Measurements from ENCODE around the gene SLC17A1. TPM values are rescaled to one million over a fixed set of nuclear protein-coding genes. Genes with fewer than 3 reads are reported as not detected.

Gene SLC17A1
- total and polyA plus RNA-seq, 5 donors from 2014 or later: not detected

GRCh38 chr6:25829375-25829774, 2.5 kb downstream of the SLC17A1 start:
- H3K4me3 Mint-ChIP-seq: no peak overlapping the region

DNA sequence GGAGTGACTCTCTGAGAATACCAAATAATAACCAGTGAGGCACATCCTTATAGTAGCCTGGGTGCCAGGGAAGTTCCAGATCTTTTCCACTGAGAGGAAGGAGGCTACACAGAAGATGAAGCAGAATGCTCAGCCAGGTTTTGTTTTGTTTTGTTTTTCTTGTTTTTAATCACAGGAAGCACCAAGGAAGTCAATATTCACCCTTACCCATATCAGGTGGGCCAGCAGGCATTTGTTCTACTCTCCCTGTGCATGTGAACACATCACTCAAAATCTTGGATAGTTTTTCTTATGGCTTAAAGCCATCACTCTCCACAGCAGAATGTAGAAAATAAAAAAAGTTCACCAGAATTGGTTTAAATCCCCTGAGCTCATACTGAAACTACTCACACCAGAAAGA, 10.5 kb downstream of the SLC17A1 start:
- H3K36me3 ChIP-seq (ENCODE audit: control insufficient read depth, insufficient read depth, low read length): no peaks in the 10 kb centered on the region
- H3K27ac Mint-ChIP-seq: no peak overlapping the region
- H3K9me3 Mint-ChIP-seq: peaks cover 0 to 13% (median 2%) of the 10 kb centered on the region in 7 donors
- H3K27me3 Mint-ChIP-seq: peaks cover 34% of the 10 kb centered on the region
- no peaks in the 10 kb centered on the region for H3K4me1 ChIP-seq (ENCODE audit: control insufficient read depth, insufficient read depth, low read length, poor library complexity, severe bottlenecking)
- H3K27me3 ChIP-seq (ENCODE audit: control insufficient read depth, insufficient read depth, low read length): peaks cover 16% of the 10 kb centered on the region
- H3K27ac ChIP-seq (ENCODE audit: insufficient read depth, low read length, poor library complexity, severe bottlenecking): no peak overlapping the region
- no peaks in the 10 kb centered on the region for H3K4me1 Mint-ChIP-seq
- H3K4me3 Mint-ChIP-seq: no peak overlapping the region
- no peaks in the 10 kb centered on the region for H3K9me3 ChIP-seq (ENCODE audit: control insufficient read depth in 2 of 2, low read length in 2 of 2)
- H3K36me3 Mint-ChIP-seq: no peaks in the 10 kb centered on the region
- DNase-seq: no peak
- ATAC-seq (ENCODE audit: low read depth in 2 of 2): no peak
- no peak overlapping the region for H3K4me3 ChIP-seq (ENCODE audit: low read depth, low read length)

More at GRCh38 chr6:25829375-25829774, 2.5 kb downstream of the SLC17A1 start:
- H3K27ac ChIP-seq (ENCODE audit: insufficient read depth, low read length, poor library complexity, severe bottlenecking): no peak overlapping the region
- DNase-seq (no peak), ATAC-seq (ENCODE audit: low read depth in 2 of 2) (no peak)
- Mint-ChIP-seq H3K4me1 (no peaks in the 10 kb centered on the region), H3K9me3 (peaks cover 0 to 13% (median 6%) of the 10 kb centered on the region in 7 donors), H3K36me3 (no peaks in the 10 kb centered on the region), H3K27ac (no peak overlapping the region), H3K27me3 (peaks cover 40% of the 10 kb centered on the region)
- no peak overlapping the region for H3K4me3 ChIP-seq (ENCODE audit: low read depth, low read length)
- H3K9me3 ChIP-seq (ENCODE audit: control insufficient read depth in 2 of 2, low read length in 2 of 2): no peaks in the 10 kb centered on the region
- H3K36me3 ChIP-seq (ENCODE audit: control insufficient read depth, insufficient read depth, low read length): no peaks in the 10 kb centered on the region
- H3K27me3 ChIP-seq (ENCODE audit: control insufficient read depth, insufficient read depth, low read length): peaks cover 39% of the 10 kb centered on the region
- H3K4me1 ChIP-seq (ENCODE audit: control insufficient read depth, insufficient read depth, low read length, poor library complexity, severe bottlenecking): no peaks in the 10 kb centered on the region

- H3K4me1 Mint-ChIP-seq: no peaks in the 10 kb centered on the region
- no peak overlapping the region for H3K4me3 ChIP-seq (ENCODE audit: low read depth, low read length)
- no peaks in the 10 kb centered on the region for H3K36me3 Mint-ChIP-seq
- no peak overlapping the region for H3K27ac Mint-ChIP-seq
- H3K36me3 ChIP-seq (ENCODE audit: control insufficient read depth, insufficient read depth, low read length): no peaks in the 10 kb centered on the region
- no peaks in the 10 kb centered on the region for H3K9me3 ChIP-seq (ENCODE audit: control insufficient read depth in 2 of 2, low read length in 2 of 2)
- H3K4me1 ChIP-seq (ENCODE audit: control insufficient read depth, insufficient read depth, low read length, poor library complexity, severe bottlenecking): no peaks in the 10 kb centered on the region
- H3K9me3 Mint-ChIP-seq: peaks cover 0 to 3% (median 1%) of the 10 kb centered on the region in 7 donors
- ATAC-seq (ENCODE audit: low read depth in 2 of 2) (no peak), DNase-seq (no peak)
- H3K27me3 ChIP-seq (ENCODE audit: control insufficient read depth, insufficient read depth, low read length): no peaks in the 10 kb centered on the region
- no peak overlapping the region for H3K4me3 Mint-ChIP-seq
- H3K27ac ChIP-seq (ENCODE audit: insufficient read depth, low read length, poor library complexity, severe bottlenecking): no peak overlapping the region
- H3K27me3 Mint-ChIP-seq: peaks cover 27% of the 10 kb centered on the region
These were observed 15.6 kb downstream of the SLC17A1 start for GRCh38 chr6:25816252-25816651.

DNA sequence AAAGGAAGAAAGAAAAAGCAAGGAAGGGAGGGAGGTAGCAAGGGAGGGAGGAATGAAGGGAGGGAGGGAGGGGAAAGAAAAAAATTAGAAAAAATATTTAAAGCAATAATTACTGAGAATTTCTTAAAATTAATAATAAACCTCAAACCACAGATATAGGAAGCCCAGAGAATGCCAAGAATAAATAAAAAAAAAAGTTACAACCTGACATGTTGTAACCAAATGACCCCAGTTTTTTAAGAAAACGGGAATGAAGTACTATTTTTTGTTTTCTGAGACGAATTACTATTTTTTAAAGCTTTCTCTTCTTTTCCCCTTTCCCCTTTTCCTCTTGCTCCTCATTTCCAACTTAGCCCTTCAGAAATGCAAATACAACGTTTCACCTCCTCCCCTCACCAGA, 16.7 kb downstream of the SLC17A1 start:
- Mint-ChIP-seq H3K4me1 (no peaks in the 10 kb centered on the region), H3K27me3 (peaks cover 27% of the 10 kb centered on the region), H3K9me3 (peaks cover 0 to 3% (median 1%) of the 10 kb centered on the region in 7 donors), H3K4me3 (no peak overlapping the region), H3K27ac (no peak overlapping the region), H3K36me3 (no peaks in the 10 kb centered on the region)
- Histone ChIP-seq H3K9me3 (ENCODE audit: control insufficient read depth in 2 of 2, low read length in 2 of 2) (no peaks in the 10 kb centered on the region), H3K36me3 (ENCODE audit: control insufficient read depth, insufficient read depth, low read length) (no peaks in the 10 kb centered on the region), H3K4me1 (ENCODE audit: control insufficient read depth, insufficient read depth, low read length, poor library complexity, severe bottlenecking) (no peaks in the 10 kb centered on the region), H3K4me3 (ENCODE audit: low read depth, low read length) (no peak overlapping the region), H3K27ac (ENCODE audit: insufficient read depth, low read length, poor library complexity, severe bottlenecking) (no peak overlapping the region), H3K27me3 (ENCODE audit: control insufficient read depth, insufficient read depth, low read length) (peaks cover 4% of the 10 kb centered on the region)
- ATAC-seq (ENCODE audit: low read depth in 2 of 2): no peak
- DNase-seq: no peak

- H3K9me3 ChIP-seq (ENCODE audit: control insufficient read depth in 2 of 2, low read length in 2 of 2): peaks cover 0 to 3% of the 10 kb centered on the region in 2 experiments
- H3K27ac Mint-ChIP-seq: no peak overlapping the region
- peaks cover 28% of the 10 kb centered on the region for H3K27me3 Mint-ChIP-seq
- no peaks in the 10 kb centered on the region for H3K4me1 ChIP-seq (ENCODE audit: control insufficient read depth, insufficient read depth, low read length, poor library complexity, severe bottlenecking)
- no peaks in the 10 kb centered on the region for H3K36me3 Mint-ChIP-seq
- H3K27me3 ChIP-seq (ENCODE audit: control insufficient read depth, insufficient read depth, low read length): peaks cover 33% of the 10 kb centered on the region
- ATAC-seq (ENCODE audit: low read depth in 2 of 2): no peak
- DNase-seq: no peak
- H3K36me3 ChIP-seq (ENCODE audit: control insufficient read depth, insufficient read depth, low read length): no peaks in the 10 kb centered on the region
- peaks cover 0 to 3% (median 0%) of the 10 kb centered on the region in 7 donors for H3K9me3 Mint-ChIP-seq
- no peak overlapping the region for H3K27ac ChIP-seq (ENCODE audit: insufficient read depth, low read length, poor library complexity, severe bottlenecking)
- no peak overlapping the region for H3K4me3 Mint-ChIP-seq
- H3K4me3 ChIP-seq (ENCODE audit: low read depth, low read length): no peak overlapping the region
- H3K4me1 Mint-ChIP-seq: no peaks in the 10 kb centered on the region
These were observed 27.0 kb downstream of the SLC17A1 start for GRCh38 chr6:25804804-25805203.

DNA sequence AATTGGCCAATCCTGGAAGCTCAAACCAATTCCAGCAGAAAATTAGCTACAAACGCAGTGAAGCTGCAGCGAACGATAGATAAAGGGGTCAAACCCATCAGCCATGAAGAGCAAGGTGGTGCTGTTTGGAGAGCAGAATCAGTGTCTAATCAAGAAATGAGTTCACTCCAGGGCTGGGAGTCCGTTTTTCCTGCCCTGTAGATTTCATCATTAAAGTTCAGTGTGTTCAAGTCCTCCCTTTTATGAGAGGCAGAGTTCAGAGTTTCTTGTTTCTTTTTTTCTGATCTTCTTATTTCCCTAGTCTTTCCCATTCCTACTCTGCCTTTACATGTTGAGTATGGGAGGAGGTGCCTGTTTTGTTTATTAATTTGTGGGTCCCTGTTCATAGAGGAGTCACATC, 30.4 kb downstream of the SLC17A1 start:
- H3K4me1 Mint-ChIP-seq: no peaks in the 10 kb centered on the region
- no peaks in the 10 kb centered on the region for H3K36me3 ChIP-seq (ENCODE audit: control insufficient read depth, insufficient read depth, low read length)
- no peaks in the 10 kb centered on the region for H3K4me1 ChIP-seq (ENCODE audit: control insufficient read depth, insufficient read depth, low read length, poor library complexity, severe bottlenecking)
- H3K4me3 Mint-ChIP-seq: no peak overlapping the region
- peaks cover 0 to 3% of the 10 kb centered on the region in 2 experiments for H3K9me3 ChIP-seq (ENCODE audit: control insufficient read depth in 2 of 2, low read length in 2 of 2)
- peaks cover 33% of the 10 kb centered on the region for H3K27me3 Mint-ChIP-seq
- no peak overlapping the region for H3K27ac Mint-ChIP-seq
- no peaks in the 10 kb centered on the region for H3K36me3 Mint-ChIP-seq
- peaks cover 0 to 1% (median 0%) of the 10 kb centered on the region in 7 donors for H3K9me3 Mint-ChIP-seq
- H3K27ac ChIP-seq (ENCODE audit: insufficient read depth, low read length, poor library complexity, severe bottlenecking): no peak overlapping the region
- no peak for DNase-seq
- peaks cover 26% of the 10 kb centered on the region for H3K27me3 ChIP-seq (ENCODE audit: control insufficient read depth, insufficient read depth, low read length)
- no peak for ATAC-seq (ENCODE audit: low read depth in 2 of 2)
- H3K4me3 ChIP-seq (ENCODE audit: low read depth, low read length): no peak overlapping the region

- peaks cover 31% of the 10 kb centered on the region for H3K27me3 Mint-ChIP-seq
- no peak for DNase-seq
- no peaks in the 10 kb centered on the region for H3K36me3 Mint-ChIP-seq
- no peaks in the 10 kb centered on the region for H3K4me1 Mint-ChIP-seq
- ATAC-seq (ENCODE audit: low read depth in 2 of 2): no peak
- Histone ChIP-seq H3K9me3 (ENCODE audit: control insufficient read depth in 2 of 2, low read length in 2 of 2) (no peaks in the 10 kb centered on the region), H3K4me1 (ENCODE audit: control insufficient read depth, insufficient read depth, low read length, poor library complexity, severe bottlenecking) (no peaks in the 10 kb centered on the region), H3K27ac (ENCODE audit: insufficient read depth, low read length, poor library complexity, severe bottlenecking) (no peak overlapping the region), H3K27me3 (ENCODE audit: control insufficient read depth, insufficient read depth, low read length) (peaks cover under 1% of the 10 kb centered on the region), H3K4me3 (ENCODE audit: low read depth, low read length) (no peak overlapping the region), H3K36me3 (ENCODE audit: control insufficient read depth, insufficient read depth, low read length) (no peaks in the 10 kb centered on the region)
- H3K27ac Mint-ChIP-seq: no peak overlapping the region
- no peak overlapping the region for H3K4me3 Mint-ChIP-seq
- H3K9me3 Mint-ChIP-seq: no peaks in the 10 kb centered on the region
These were observed 37.1 kb downstream of the SLC17A1 start for GRCh38 chr6:25794784-25795183.

GRCh38 chr6:25793970-25794369, 37.9 kb downstream of the SLC17A1 start:
- H3K27ac ChIP-seq (ENCODE audit: insufficient read depth, low read length, poor library complexity, severe bottlenecking): no peak overlapping the region
- peaks cover 33% of the 10 kb centered on the region for H3K27me3 Mint-ChIP-seq
- no peaks in the 10 kb centered on the region for H3K9me3 Mint-ChIP-seq
- no peaks in the 10 kb centered on the region for H3K4me1 ChIP-seq (ENCODE audit: control insufficient read depth, insufficient read depth, low read length, poor library complexity, severe bottlenecking)
- H3K4me3 ChIP-seq (ENCODE audit: low read depth, low read length): no peak overlapping the region
- H3K36me3 ChIP-seq (ENCODE audit: control insufficient read depth, insufficient read depth, low read length): no peaks in the 10 kb centered on the region
- H3K4me1 Mint-ChIP-seq: no peaks in the 10 kb centered on the region
- ATAC-seq (ENCODE audit: low read depth in 2 of 2) (no peak), DNase-seq (no peak)
- no peaks in the 10 kb centered on the region for H3K36me3 Mint-ChIP-seq
- no peaks in the 10 kb centered on the region for H3K9me3 ChIP-seq (ENCODE audit: control insufficient read depth in 2 of 2, low read length in 2 of 2)
- H3K27me3 ChIP-seq (ENCODE audit: control insufficient read depth, insufficient read depth, low read length): peaks cover 2% of the 10 kb centered on the region
- no peak overlapping the region for H3K4me3 Mint-ChIP-seq
- H3K27ac Mint-ChIP-seq: no peak overlapping the region
